H1 (cell line): ENCODE data around the gene PTPRJ. TPM values are rescaled to one million over a fixed set of nuclear protein-coding genes. Genes with fewer than 3 reads are reported as not detected.

Source experiments
- BACH1 ChIP-seq: IDR thresholded peaks from 2 replicates; pipeline ENCODE4 v1.6.1; 2012; ENCODE audit warnings: low read length, improper control_type of control experiment
- CHD2 ChIP-seq: IDR thresholded peaks from 2 replicates; pipeline ENCODE4 v1.6.1; 2012; ENCODE audit warnings: low read length, improper control_type of control experiment
- EZH2 ChIP-seq: fragments of 200-600 bp; sonication (generic); IDR thresholded peaks from 2 replicates; pipeline ENCODE4 v1.7.1; 2012; ENCODE audit warnings: low read depth, mild to moderate bottlenecking, moderate library complexity, low read length, inconsistent platforms; ENCODE audit not compliant: severe bottlenecking
- GABPA ChIP-seq: IDR thresholded peaks from 2 replicates; pipeline ENCODE4 v1.6.1; 2011; ENCODE audit warnings: mild to moderate bottlenecking, low read length, moderate library complexity, borderline replicate concordance; ENCODE audit not compliant: insufficient read depth
- SUZ12 ChIP-seq: fragments of 200-600 bp; sonication (generic); IDR thresholded peaks from 2 replicates; pipeline ENCODE4 v1.6.1; 2012; ENCODE audit warnings: mild to moderate bottlenecking, inconsistent platforms, low read length, moderate library complexity, mixed read lengths
- TCF12 ChIP-seq: IDR thresholded peaks from 2 replicates; pipeline ENCODE4 v1.6.1; 2011; ENCODE audit warnings: low read depth, mild to moderate bottlenecking, low read length
- polyA plus RNA-seq, 7 experiments: library from polyadenylated mRNA; depleted of rRNA in 3 of 7; stranded (reverse) in 5 of 7; unstranded in 2 of 7; fragments of >200 nt in 5 of 7; fragments of 200-250 nt in 2 of 7; gene quantifications; 1 replicate in 5 of 7; 2 replicates in 1 of 7; 4 replicates in 1 of 7; pipeline versions ENCODE4 v1.2.1 to v1.2.3, GENCODE V29; 2011 to 2013; ENCODE audit warnings: missing spikeins in 2 of 7, mixed read lengths in 2 of 7
- total RNA-seq: library from RNA; stranded (reverse); fragmentation: NEBNext Ultra II Directional; extraction: Animal tissue kit (Norgen Biotek cat#: 25700); gene quantifications from 2 replicates; pipeline ENCODE4 v1.2.1, GENCODE V29; 2021

Gene PTPRJ
- total and polyA plus RNA-seq, 2 of the 8 experiments (the other 6 are each of a cell fraction or from before 2014, with no cell fraction given), result 4.4 to 22.6 TPM

DNA sequence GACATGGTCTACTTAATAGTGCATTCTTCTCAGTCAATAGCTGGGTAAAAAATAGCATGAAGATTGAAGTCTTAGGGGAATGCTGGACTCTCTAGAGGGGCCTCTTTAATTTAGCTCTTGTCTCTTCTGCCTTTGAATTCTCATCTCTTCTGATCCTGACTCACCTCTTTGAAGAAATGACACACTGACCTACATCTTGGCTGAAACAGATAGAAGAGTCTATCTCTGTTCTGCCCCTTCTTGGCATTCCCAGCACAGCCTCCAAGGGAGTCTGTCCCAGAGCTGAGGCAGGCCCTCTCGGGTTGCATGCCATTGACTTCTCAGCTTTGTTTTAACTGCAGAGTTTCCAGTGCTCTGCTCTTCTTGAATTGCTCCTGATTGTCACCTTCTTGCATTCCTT is 55.7 kb downstream of the PTPRJ start (continued):
- TF ChIP-seq SUZ12 (no peak), TCF12 (no peak), BACH1 (no peak), GABPA (no peak), EZH2 (no peak), CHD2 (no peak)
- TF ChIP-seq, all 59 proteins: peak for 0
